NT2/D1 (cell line): ENCODE results near the gene KMT2D.
A peak's percentile ranks its signal among the peaks of the same experiment; 100 is the strongest.
"Not testable (repeated sequence)": the region's sequence is repeated elsewhere in the genome, so short reads cannot be mapped to it uniquely, and the experiment has no call there.

Experiments used
- DNase-seq: peaks from one replicate; pipeline ENCODE4 v3.0.0-alpha.2; 2011; ENCODE audit warnings: low read depth, low spot score
- H3K27me3 ChIP-seq: 2 replicates; pipeline ENCODE4 v1.6.0; 2011; ENCODE audit warnings: mild to moderate bottlenecking; ENCODE audit not compliant: insufficient read length, insufficient read depth
- H3K36me3 ChIP-seq: 2 replicates; pipeline ENCODE4 v1.6.1; 2011; ENCODE audit warnings: mild to moderate bottlenecking, low read length, mixed read lengths; ENCODE audit not compliant: insufficient read depth, insufficient read length
- H3K4me1 ChIP-seq: 2 replicates; pipeline ENCODE4 v1.5.1; 2011; ENCODE audit not compliant: insufficient read depth, insufficient read length
- H3K4me3 ChIP-seq: 2 replicates; pipeline ENCODE4 v1.5.1; 2011; ENCODE audit warnings: low read depth; ENCODE audit not compliant: insufficient read length
- H3K9ac ChIP-seq: 2 replicates; pipeline ENCODE4 v1.6.0; 2011; ENCODE audit warnings: low read depth; ENCODE audit not compliant: insufficient read length
- H3K9me3 ChIP-seq: 2 replicates; pipeline ENCODE4 v1.5.1; 2011; ENCODE audit warnings: mild to moderate bottlenecking, low read length; ENCODE audit not compliant: insufficient read depth
- SUZ12 ChIP-seq: IDR thresholded peaks from 2 replicates; pipeline ENCODE4 v1.6.1; 2011; ENCODE audit not compliant: insufficient read length, insufficient read depth; ENCODE audit errors: extremely low read depth
- YY1 ChIP-seq: IDR thresholded peaks from 2 replicates; pipeline ENCODE4 v1.6.1; 2011; ENCODE audit not compliant: insufficient read length, insufficient read depth
- ZNF274 ChIP-seq: IDR thresholded peaks from 2 replicates; pipeline ENCODE4 v1.6.1; 2011; ENCODE audit warnings: mild to moderate bottlenecking, low read depth, low read length

Gene KMT2D

DNA sequence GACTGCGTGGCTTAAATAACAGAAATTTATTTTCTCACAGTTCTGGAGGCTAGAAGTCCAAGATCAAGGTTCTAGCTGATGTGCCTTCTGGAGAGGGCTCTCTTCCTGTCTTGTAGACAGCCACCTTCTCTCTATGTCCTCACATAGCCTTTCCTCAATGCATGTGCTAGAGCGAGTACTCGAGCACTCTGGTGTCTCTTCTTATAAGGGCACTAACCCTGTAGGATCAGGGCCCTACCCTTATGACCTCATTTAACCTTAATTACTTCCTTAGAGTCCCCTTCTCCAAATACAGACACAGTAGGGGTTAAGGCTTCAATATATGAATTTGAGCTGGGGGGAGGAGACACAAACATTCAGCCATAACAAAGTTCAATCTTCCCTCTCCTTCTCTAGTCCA lies 23.8 kb upstream of the KMT2D start:
- Histone ChIP-seq H3K9me3 (no peaks in the 10 kb centered on the region; the same call in 1 of the 2 replicates), H3K27me3 (peaks cover 34% of the 10 kb centered on the region), H3K36me3 (no peaks in the 10 kb centered on the region), H3K9ac (no peak overlapping the region), H3K4me1 (no peaks in the 10 kb centered on the region), H3K4me3 (no peak overlapping the region)
- TF ChIP-seq ZNF274: no peak
- TF ChIP-seq YY1: no peak
- no peak for TF ChIP-seq SUZ12
- DNase-seq: no peak

DNA sequence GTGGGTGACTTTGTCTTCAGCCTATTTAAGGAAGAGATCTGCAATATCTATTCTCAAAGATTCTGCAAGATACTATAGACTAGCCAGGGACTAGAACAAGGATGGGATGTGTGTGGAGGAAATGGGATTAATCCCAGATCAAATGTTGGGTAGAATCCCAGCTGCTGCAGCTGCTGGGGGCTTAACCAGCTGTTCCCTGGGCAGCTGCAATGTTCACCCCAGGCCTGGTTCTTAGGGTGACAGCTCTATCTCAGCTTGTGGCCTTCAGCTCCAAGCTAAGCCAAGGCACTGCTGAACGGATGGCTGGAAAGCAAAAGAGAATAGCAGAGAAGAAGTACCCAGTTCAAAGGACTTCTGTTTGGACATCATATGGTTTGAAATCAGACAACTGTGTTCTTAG lies 19.2 kb upstream of the KMT2D start:
- TF ChIP-seq YY1 (no peak), ZNF274 (no peak), SUZ12 (no peak)
- Histone ChIP-seq H3K27me3 (no peaks in the 10 kb centered on the region), H3K4me3 (no peak overlapping the region), H3K4me1 (no peaks in the 10 kb centered on the region), H3K9ac (no peak overlapping the region), H3K36me3 (no peaks in the 10 kb centered on the region), H3K9me3 (no peaks in the 10 kb centered on the region; the same call in 1 of the 2 replicates)
- no peak for DNase-seq

DNA sequence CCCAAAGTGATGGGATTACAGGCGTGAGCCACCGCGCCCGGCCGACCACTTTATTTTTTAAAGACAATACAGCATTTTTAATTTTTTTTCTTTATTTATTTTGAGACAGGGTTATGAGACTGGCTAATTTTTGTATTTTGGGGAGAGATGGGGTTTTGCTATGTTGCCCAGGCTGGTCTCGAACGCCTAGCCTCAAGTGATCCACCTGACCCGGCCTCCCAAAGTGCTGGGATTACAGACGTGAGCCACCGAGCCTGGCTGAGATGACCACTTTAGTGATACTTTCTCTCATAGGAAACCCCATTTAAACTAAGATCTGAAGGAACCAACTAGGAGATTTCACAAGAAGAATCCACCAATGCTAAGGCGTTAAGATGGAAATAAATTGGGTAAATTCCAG lies 10.4 kb upstream of the KMT2D start:
- no peak overlapping the region for H3K4me3 ChIP-seq
- H3K36me3 ChIP-seq: no peaks in the 10 kb centered on the region
- DNase-seq: no peak
- H3K9me3 ChIP-seq: no peaks in the 10 kb centered on the region
- H3K4me1 ChIP-seq: peaks cover 9% of the 10 kb centered on the region
- H3K9ac ChIP-seq: no peak overlapping the region
- H3K27me3 ChIP-seq: peaks cover 8% of the 10 kb centered on the region
- TF ChIP-seq SUZ12: no peak

DNA sequence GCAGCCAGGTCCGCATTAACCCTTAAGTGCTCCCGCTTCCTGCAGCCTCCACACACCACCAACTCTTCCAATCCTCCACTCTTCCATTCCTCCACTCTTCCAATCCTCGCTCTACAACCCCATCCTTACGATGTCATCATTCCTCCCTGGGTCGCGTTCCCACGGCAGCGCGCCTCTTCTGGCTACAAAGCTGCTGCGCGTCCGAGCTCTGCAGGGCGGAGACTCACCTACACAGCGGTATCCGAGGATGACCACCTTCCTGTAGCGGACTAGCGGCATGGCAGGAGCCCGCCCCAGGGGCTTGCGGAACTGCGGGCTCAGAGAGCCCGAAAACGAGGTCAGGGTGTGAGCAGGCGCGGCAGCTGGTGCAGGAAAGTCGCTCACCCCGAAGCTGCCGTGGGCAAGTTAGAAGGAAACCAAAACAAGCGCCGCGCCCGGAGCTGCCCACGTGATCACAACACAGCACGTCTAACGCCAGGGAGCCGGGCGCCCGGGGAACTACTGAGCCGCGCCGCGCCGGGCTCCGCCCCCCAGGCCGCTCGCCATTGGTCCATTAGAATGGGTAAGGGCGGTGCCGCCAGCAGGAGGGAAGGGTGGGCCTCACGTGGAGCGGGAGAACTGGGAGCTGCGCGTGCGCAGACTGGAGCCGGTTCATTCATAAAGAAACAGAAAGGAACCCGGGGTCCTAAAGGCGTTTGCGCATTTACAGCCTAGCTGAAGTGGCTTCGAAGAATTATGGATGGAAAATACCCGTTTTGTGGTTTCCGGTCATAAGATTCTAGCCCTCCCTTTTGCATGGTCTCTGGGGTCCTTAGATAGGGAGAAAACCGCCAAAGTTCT lies 9.1 kb upstream of the KMT2D start, which contains the start of gene RHEBL1:
Gene RHEBL1 (minus strand): TSS at position 473 of the 840 bp plus-strand sequence. CDS start 194 bp downstream, at position 279.
- Histone ChIP-seq H3K9me3 (no peaks in the 10 kb centered on the region), H3K4me1 (peaks cover 9% of the 10 kb centered on the region), H3K4me3 (peak within 1 kb of the TSS; percentile 75), H3K9ac (peak within 1 kb of the TSS; percentile 73), H3K36me3 (peaks cover 5% of the 10 kb centered on the region), H3K27me3 (peaks cover 8% of the 10 kb centered on the region)
- peak; percentile 81 for DNase-seq
- TF ChIP-seq YY1 (no peak), SUZ12 (no peak)

DNA sequence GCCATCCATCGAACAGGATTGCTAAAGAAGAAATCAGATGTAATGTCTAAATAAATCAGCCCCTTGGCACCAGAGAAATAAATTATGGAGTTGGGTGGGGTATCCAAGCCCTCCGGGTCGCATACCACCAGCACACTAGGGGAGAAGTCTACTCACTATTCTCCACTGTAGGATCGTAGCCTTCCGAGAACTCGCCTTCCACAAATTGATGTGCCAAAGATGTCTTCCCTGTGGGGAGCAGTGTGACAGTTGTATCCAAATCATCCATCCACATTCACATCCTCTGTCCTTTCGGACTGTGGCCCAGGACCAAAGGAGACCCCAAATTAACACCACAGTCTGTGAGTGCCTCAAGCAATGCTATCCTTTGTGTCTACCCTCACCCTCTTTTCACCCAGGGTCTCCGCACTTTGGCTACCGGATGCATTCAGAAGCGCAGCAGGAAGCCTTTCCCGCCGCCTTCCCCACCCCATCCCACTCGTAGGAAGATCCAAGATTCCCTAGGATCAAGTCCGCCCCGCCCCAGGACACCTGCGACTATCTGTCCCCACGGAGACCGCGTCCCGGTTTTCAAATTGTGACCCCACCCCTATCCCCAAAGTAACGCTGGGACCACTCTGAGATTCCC lies 8.4 kb upstream of the KMT2D start:
- H3K4me1 ChIP-seq: peaks cover 9% of the 10 kb centered on the region
- H3K36me3 ChIP-seq: peaks cover 7% of the 10 kb centered on the region
- TF ChIP-seq ZNF274: no peak
- no peak for TF ChIP-seq YY1
- TF ChIP-seq SUZ12: no peak
- peak overlapping the region; percentile 73 for H3K9ac ChIP-seq
- DNase-seq: no peak
- peak overlapping the region; percentile 75 for H3K4me3 ChIP-seq
- peaks cover 8% of the 10 kb centered on the region for H3K27me3 ChIP-seq
- no peaks in the 10 kb centered on the region for H3K9me3 ChIP-seq

DNA sequence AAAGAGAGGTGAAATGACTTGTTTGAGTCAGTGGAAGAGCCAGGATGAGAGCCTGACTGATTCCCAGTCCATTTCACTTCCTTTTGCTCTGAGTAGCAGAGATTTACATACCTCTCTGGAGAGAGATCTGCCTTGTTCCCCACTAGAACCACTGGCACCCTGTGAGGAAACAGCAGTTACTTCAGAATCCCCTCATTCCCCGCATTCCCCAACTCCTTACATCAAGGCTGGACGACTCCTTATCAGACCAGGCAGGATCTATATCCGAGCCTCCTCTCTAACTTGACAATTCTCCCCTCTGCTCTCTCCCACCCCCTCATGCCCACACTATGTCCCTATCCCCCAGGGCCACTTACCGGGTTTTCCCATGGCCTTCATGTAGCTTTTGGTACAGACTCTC lies 5.5 kb upstream of the KMT2D start:
- no peak overlapping the region for H3K4me3 ChIP-seq
- TF ChIP-seq YY1 (no peak), ZNF274 (no peak), SUZ12 (no peak)
- H3K4me1 ChIP-seq: peaks cover 9% of the 10 kb centered on the region
- peak; percentile 33 for DNase-seq
- peak overlapping the region; percentile 57 for H3K9ac ChIP-seq
- H3K9me3 ChIP-seq: no peaks in the 10 kb centered on the region
- peaks cover 8% of the 10 kb centered on the region for H3K27me3 ChIP-seq
- H3K36me3 ChIP-seq: peaks cover 7% of the 10 kb centered on the region

DNA sequence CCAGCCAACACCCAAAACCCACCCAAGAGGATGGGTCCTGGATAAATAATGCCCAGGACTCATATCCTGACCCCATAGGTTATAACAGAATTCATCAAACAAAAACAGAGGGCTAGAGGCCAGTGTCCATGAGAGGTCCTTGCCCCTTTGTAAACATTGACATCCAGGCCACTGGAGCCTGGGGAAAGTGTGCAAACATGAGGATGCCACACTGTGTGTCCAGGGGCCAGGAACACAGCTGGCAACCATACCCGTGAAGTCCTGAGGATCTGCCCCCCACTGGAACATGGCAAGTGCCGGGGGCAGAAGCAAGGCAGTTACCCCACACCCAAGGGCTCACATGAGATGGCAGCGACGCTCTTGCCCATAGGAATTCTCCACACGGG lies 4.2 kb upstream of the KMT2D start:
- Histone ChIP-seq H3K4me1 (peaks cover 9% of the 10 kb centered on the region), H3K36me3 (peaks cover 7% of the 10 kb centered on the region), H3K9ac (no peak overlapping the region), H3K4me3 (no peak overlapping the region), H3K27me3 (peaks cover 8% of the 10 kb centered on the region), H3K9me3 (no peaks in the 10 kb centered on the region)
- TF ChIP-seq YY1 (no peak), ZNF274 (no peak), SUZ12 (no peak)
- DNase-seq: no peak

DNA sequence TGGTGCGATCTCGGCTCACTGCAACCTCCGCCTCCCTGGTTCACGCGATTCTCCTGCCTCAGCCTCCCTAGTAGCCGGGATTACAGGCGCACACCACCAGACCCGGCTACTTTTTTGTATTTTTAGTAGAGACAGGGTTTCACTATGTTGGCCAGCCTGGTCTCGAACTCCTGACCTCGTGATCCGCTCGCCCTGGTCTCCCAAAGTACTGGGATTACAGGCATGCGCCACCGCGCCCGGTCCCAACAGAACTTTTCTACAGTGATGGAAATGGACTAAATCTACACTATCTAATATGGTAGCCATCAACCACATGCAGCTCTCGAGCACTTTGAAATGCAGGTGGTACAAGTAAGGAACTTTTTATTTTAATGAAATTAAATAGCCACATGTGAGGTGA lies 1.3 kb upstream of the KMT2D start:
- H3K4me3 ChIP-seq, H3K9ac ChIP-seq, DNase-seq, H3K9me3 ChIP-seq, H3K27me3 ChIP-seq: not testable (repeated sequence)
- Histone ChIP-seq H3K4me1 (peaks cover 14% of the 10 kb centered on the region), H3K36me3 (peaks cover 25% of the 10 kb centered on the region)
